PC-9 (cell line): Measurements from ENCODE around the gene UBE2E2.

Experiments used
- CTCF ChIP-seq: fragments of 200-600 bp; sonication (generic); conservative IDR thresholded peaks from 2 replicates; pipeline ENCODE4 v1.6.1; 2017; ENCODE audit warnings: mixed run types, antibody characterized with exemption, mild to moderate bottlenecking, moderate library complexity
- EZH2 ChIP-seq: fragments of 200-600 bp; sonication (generic); IDR thresholded peaks from 2 replicates; pipeline ENCODE4 v1.8.0; 2017; ENCODE audit warnings: antibody characterized with exemption, low read depth

DNA sequence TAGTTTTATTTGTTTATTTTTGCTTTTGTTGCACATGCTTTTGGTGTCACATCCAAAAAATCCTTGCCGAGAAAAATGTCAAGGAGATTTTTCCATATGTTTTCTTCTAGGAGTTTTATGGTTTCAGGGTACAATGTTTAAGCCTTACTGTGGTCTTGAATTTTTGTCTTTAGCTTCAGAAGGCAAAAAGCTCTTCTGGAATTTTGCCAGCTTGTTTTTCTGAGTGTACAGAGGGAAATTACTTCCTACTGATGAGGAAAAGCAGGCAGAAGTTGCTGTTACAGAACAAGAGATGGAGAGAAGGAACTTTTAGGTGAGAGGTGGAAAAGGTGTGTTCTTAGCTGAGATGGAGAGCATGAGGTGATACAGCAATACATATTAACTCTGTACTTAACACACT lies 59.6 kb downstream of the UBE2E2 start:
- TF ChIP-seq CTCF: no peak
- TF ChIP-seq EZH2: no peak
